IMR-90 (cell line): ENCODE results near the gene ZBED1. TPM values are rescaled to one million over a fixed set of nuclear protein-coding genes. Genes with fewer than 3 reads are reported as not detected.

Source experiments
- ATAC-seq: fragments of 200-7000 bp; cut with Tn5 transposase; 2 replicates; pipeline ENCODE4 v1.9.1; 2020; ENCODE audit warnings: low read depth, mild to moderate bottlenecking, moderate library complexity
- BruUV-seq: library from RNA; stranded (reverse); fragments of 400-500 nt; replicated peaks from 2 replicates; lab custom pipeline; 2021; lab: Mats Ljungman, UMichigan
- CTCF ChIA-PET: fragments of 300-600 bp; formaldehyde crosslinking; extraction: SDS; loops from one replicate; lab custom pipeline; 2021; ENCODE audit warnings: antibody characterized with exemption; lab: Yijun Ruan, JAX
- POLR2A ChIA-PET: fragments of 300-600 bp; sonication (Branson Sonifier 250); formaldehyde crosslinking; loops from one replicate; lab custom pipeline; 2022; ENCODE audit warnings: antibody characterized with exemption; ENCODE audit not compliant: unreplicated experiment; lab: Charles Lee
- DNase-seq: peaks from one replicate; pipeline ENCODE4 v3.0.0; 2013
- H2AFZ ChIP-seq: replicated peaks from 2 replicates; pipeline ENCODE3; 2013; ENCODE audit warnings: low read length, mild to moderate bottlenecking; ENCODE audit not compliant: poor library complexity
- H2AK5ac ChIP-seq: 2 replicates; pipeline ENCODE4 v1.6.1; 2013; ENCODE audit warnings: low read depth, low read length, inconsistent platforms
- H2AK9ac ChIP-seq: replicated peaks from 2 replicates; pipeline ENCODE3; 2013; ENCODE audit warnings: mild to moderate bottlenecking, low read depth, low read length, moderate library complexity; ENCODE audit not compliant: poor library complexity
- H2BK120ac ChIP-seq: 2 replicates; pipeline ENCODE4 v1.6.1; 2013; ENCODE audit warnings: low read depth, low read length, inconsistent platforms
- H2BK15ac ChIP-seq: 3 replicates; pipeline ENCODE4 v1.6.1; 2013; ENCODE audit warnings: low read depth, low read length, inconsistent platforms
- H2BK20ac ChIP-seq: 2 replicates; pipeline ENCODE4 v1.6.1; 2013; ENCODE audit warnings: low read depth, mild to moderate bottlenecking, inconsistent platforms, low read length, moderate library complexity
- H2BK5ac ChIP-seq: 2 replicates; pipeline ENCODE4 v1.6.1; 2013; ENCODE audit warnings: mild to moderate bottlenecking, low read depth, low read length, inconsistent platforms; ENCODE audit not compliant: poor library complexity, severe bottlenecking
- H3K14ac ChIP-seq: replicated peaks from 2 replicates; pipeline ENCODE4 v1.6.1; 2013; ENCODE audit warnings: low read depth, low read length, inconsistent platforms
- H3K18ac ChIP-seq: 2 replicates; pipeline ENCODE4 v1.6.1; 2013; ENCODE audit warnings: low read depth, low read length, control low read depth
- H3K23ac ChIP-seq: 2 replicates; pipeline ENCODE4 v1.6.1; 2013; ENCODE audit warnings: low read depth, low read length, inconsistent platforms
- H3K27ac ChIP-seq: 2 replicates; pipeline ENCODE4 v1.5.1; 2013; ENCODE audit warnings: mild to moderate bottlenecking, control low read depth, low read length; ENCODE audit not compliant: insufficient read depth
- H3K27me3 ChIP-seq: 2 replicates; pipeline ENCODE4 v1.6.1; 2013; ENCODE audit warnings: low read length; ENCODE audit not compliant: control insufficient read depth, insufficient read depth
- H3K36me3 ChIP-seq: 2 replicates; pipeline ENCODE4 v1.6.1; 2013; ENCODE audit warnings: low read length, mixed read lengths; ENCODE audit not compliant: control insufficient read depth, insufficient read depth
- H3K4ac ChIP-seq: 2 replicates; pipeline ENCODE4 v1.6.1; 2013; ENCODE audit warnings: low read depth, low read length, inconsistent platforms
- H3K4me1 ChIP-seq: 2 replicates; pipeline ENCODE4 v1.6.1; 2013; ENCODE audit warnings: low read length, mixed read lengths; ENCODE audit not compliant: control insufficient read depth, insufficient read depth
- H3K4me2 ChIP-seq: 2 replicates; pipeline ENCODE4 v1.6.1; 2013; ENCODE audit warnings: low read depth, mild to moderate bottlenecking, control low read depth, low read length, moderate library complexity
- H3K4me3 ChIP-seq: 2 replicates; pipeline ENCODE4 v1.5.1; 2013; ENCODE audit warnings: low read depth, mild to moderate bottlenecking, control low read depth, low read length, moderate library complexity; ENCODE audit not compliant: insufficient read depth
- H3K56ac ChIP-seq: 2 replicates; pipeline ENCODE4 v1.6.1; 2013; ENCODE audit warnings: low read length, inconsistent platforms; ENCODE audit not compliant: insufficient read depth; ENCODE audit errors: extremely low read depth
- H3K79me1 ChIP-seq, 2 experiments: 2 replicates each; pipeline ENCODE4 v1.6.1; 2013; ENCODE audit warnings: low read length in 2 of 2, inconsistent platforms in 1 of 2, low read depth in 1 of 2
- H3K9ac ChIP-seq: 2 replicates; pipeline ENCODE4 v1.6.1; 2013; ENCODE audit warnings: low read depth, low read length, control low read depth
- H3K9me1 ChIP-seq: 2 replicates; pipeline ENCODE4 v1.6.1; 2013; ENCODE audit warnings: low read length, inconsistent platforms; ENCODE audit not compliant: insufficient read depth
- H3K9me3 ChIP-seq: 2 replicates; pipeline ENCODE4 v1.6.1; 2013; ENCODE audit warnings: low read length; ENCODE audit not compliant: control insufficient read depth, insufficient read depth
- H4K20me1 ChIP-seq: 2 replicates; pipeline ENCODE4 v1.6.1; 2013; ENCODE audit warnings: low read length, inconsistent platforms; ENCODE audit not compliant: insufficient read depth
- H4K5ac ChIP-seq: 2 replicates; pipeline ENCODE4 v1.6.1; 2013; ENCODE audit warnings: mild to moderate bottlenecking, low read depth, low read length, control low read depth
- H4K8ac ChIP-seq, 2 experiments: 2 replicates each; pipeline ENCODE4 v1.6.1; 2013; ENCODE audit warnings: low read depth in 2 of 2, low read length in 2 of 2, control low read depth in 1 of 2, inconsistent platforms in 1 of 2
- H4K91ac ChIP-seq: 2 replicates; pipeline ENCODE4 v1.6.1; 2013; ENCODE audit warnings: low read depth, low read length, inconsistent platforms; ENCODE audit not compliant: insufficient read depth
- BHLHE40 ChIP-seq: fragments of 150-350 bp; IDR thresholded peaks from 2 replicates; pipeline ENCODE4 v1.6.1; 2016; ENCODE audit warnings: mild to moderate bottlenecking, low read depth, low read length
- CHD1 ChIP-seq: IDR thresholded peaks from 2 replicates; pipeline ENCODE4 v1.6.1; 2012; ENCODE audit warnings: low read depth, low read length, improper control_type of control experiment
- CTCF ChIP-seq: conservative IDR thresholded peaks from 2 replicates; pipeline ENCODE4 v1.5.1; 2012; ENCODE audit warnings: mild to moderate bottlenecking, low read depth, low read length, improper control_type of control experiment
- ELK1 ChIP-seq: fragments of 150-350 bp; IDR thresholded peaks from 2 replicates; pipeline ENCODE4 v1.6.1; 2016; ENCODE audit warnings: low read depth, mild to moderate bottlenecking, low read length, moderate library complexity, borderline replicate concordance
- FOS ChIP-seq: fragments of 150-350 bp; IDR thresholded peaks from 2 replicates; pipeline ENCODE4 v1.6.1; 2016; ENCODE audit warnings: low read depth, low read length
- MAFK ChIP-seq: IDR thresholded peaks from 2 replicates; pipeline ENCODE4 v1.6.1; 2012; ENCODE audit warnings: low read depth, low read length, improper control_type of control experiment
- MAZ ChIP-seq: IDR thresholded peaks from 2 replicates; pipeline ENCODE4 v1.6.1; 2012; ENCODE audit warnings: low read depth, mild to moderate bottlenecking, low read length, improper control_type of control experiment, moderate library complexity, borderline replicate concordance
- MXI1 ChIP-seq: IDR thresholded peaks from 2 replicates; pipeline ENCODE4 v1.6.1; 2012; ENCODE audit warnings: low read depth, mild to moderate bottlenecking, low read length, moderate library complexity, borderline replicate concordance
- NFE2L2 ChIP-seq: fragments of 150-350 bp; IDR thresholded peaks from 2 replicates; pipeline ENCODE4 v1.6.1; 2016; ENCODE audit warnings: low read depth, mild to moderate bottlenecking, low read length
- POLR2A ChIP-seq: IDR thresholded peaks from 2 replicates; pipeline ENCODE4 v1.6.1; 2012; ENCODE audit warnings: mild to moderate bottlenecking, low read depth, low read length
- RAD21 ChIP-seq: IDR thresholded peaks from 2 replicates; pipeline ENCODE4 v1.6.1; 2012; ENCODE audit warnings: low read length, improper control_type of control experiment
- RCOR1 ChIP-seq: IDR thresholded peaks from 2 replicates; pipeline ENCODE4 v1.6.1; 2012; ENCODE audit warnings: mild to moderate bottlenecking, low read length, improper control_type of control experiment; ENCODE audit not compliant: insufficient replicate concordance
- RFX5 ChIP-seq: IDR thresholded peaks from 2 replicates; pipeline ENCODE4 v1.8.0; 2012; ENCODE audit warnings: low read depth, mild to moderate bottlenecking, low read length, moderate library complexity
- SMC3 ChIP-seq: fragments of 150-350 bp; IDR thresholded peaks from 2 replicates; pipeline ENCODE4 v1.6.1; 2016; ENCODE audit warnings: low read depth, mild to moderate bottlenecking, antibody characterized with exemption, low read length, moderate library complexity
- WGBS, 2 experiments: methylation state at CpG; one replicate each; pipeline versions ENCODE4 v1.1.5 to v1.1.7; 2013; ENCODE audit warnings: missing lambda C conversion rate in 2 of 2; ENCODE audit not compliant: insufficient read length in 1 of 2; ENCODE audit errors: extremely low coverage in 2 of 2; 5-methylcytosine and 5-hydroxymethylcytosine counted together
- dilution Hi-C: fragments of 300-500 bp; cut with HindIII; formaldehyde crosslinking; loops from one replicate; pipeline ENCODE4 v1.14.3; 2018; ENCODE audit warnings: low sequenced_read_pairs; ENCODE audit not compliant: unreplicated experiment
- in situ Hi-C: fragments of 300-500 bp; cut with MboI; formaldehyde crosslinking; loops from 3 replicates; pipeline ENCODE4 v1.14.3; 2019; ENCODE audit warnings: low sequenced_read_pairs, inconsistent platforms, mixed read lengths
- intact Hi-C: fragments of 100-400 bp; cut with micrococcal nuclease; formaldehyde crosslinking; loops from 2 replicates; pipeline ENCODE4 v1.10.0; 2022
- polyA plus RNA-seq, 3 experiments: library from polyadenylated mRNA; depleted of rRNA; stranded (reverse); fragments of >200 nt; gene quantifications; 2 replicates each; pipeline ENCODE4 v1.2.3, GENCODE V29; 2012; ENCODE audit warnings: low replicate concordance in 1 of 3
- total RNA-seq: library from RNA; depleted of rRNA; stranded (reverse); fragments of >200 nt; gene quantifications from 2 replicates; pipeline ENCODE4 v1.2.3, GENCODE V29; 2012

ZBED1 gene
- total and polyA plus RNA-seq, 2 of the 4 experiments (the other 2 are of a cell fraction), result 13.1 to 21.5 TPM

GRCh38 chrX:2484256-2484655, 16.5 kb downstream of the ZBED1 start:
- peak overlapping the region; percentile 31; the same call in 1 of the 2 replicates for H3K14ac ChIP-seq
- H3K36me3 ChIP-seq, result peaks cover 31% of the 10 kb centered on the region
- H3K56ac ChIP-seq, result no peak overlapping the region
- no peak overlapping the region for H3K4me3 ChIP-seq
- dilution Hi-C loops, result no loop called here
- in situ Hi-C loops, result no loop called here
- H2AFZ ChIP-seq, result peak overlapping the region; percentile 53
- no peak overlapping the region for H2AK5ac ChIP-seq
- TF ChIP-seq NFE2L2, result no peak
- TF ChIP-seq RCOR1, result no peak
- no peak for TF ChIP-seq CHD1
- TF ChIP-seq SMC3, result no peak
- no peak for TF ChIP-seq RFX5
- no peak for TF ChIP-seq MAZ
- no peak for TF ChIP-seq MXI1
- no peak for TF ChIP-seq POLR2A
- TF ChIP-seq FOS, result no peak
- no peak for TF ChIP-seq BHLHE40
- no peak for TF ChIP-seq RAD21
- no peak for TF ChIP-seq CTCF
- TF ChIP-seq ELK1, result no peak
- no peak for TF ChIP-seq MAFK
- no peaks in the 10 kb centered on the region for H3K27me3 ChIP-seq
- H3K9me1 ChIP-seq, result peaks cover 5% of the 10 kb centered on the region
- peak overlapping the region; percentile 79 for H3K4ac ChIP-seq
- peaks cover 14% of the 10 kb centered on the region for H4K20me1 ChIP-seq
- peaks cover 25 to 55% of the 10 kb centered on the region in 2 experiments for H3K79me1 ChIP-seq
- BruUV-seq, result no TSS peak
- ChIA-PET POLR2A (no interaction called here), CTCF (no interaction called here)
- peak overlapping the region; percentile 90; the same call in 1 of the 2 replicates for H3K23ac ChIP-seq
- H2BK120ac ChIP-seq, result peak overlapping the region; percentile 41; the same call in 1 of the 2 replicates
- ATAC-seq, result peak; percentile 9; the same call in 1 of the 2 replicates
- H2BK15ac ChIP-seq, result no peak overlapping the region
- intact Hi-C loops, result loop anchor here (2.0 kb wide), 1 partner anchor 15 kb away; no protein-coding TSS in a partner anchor
- H3K9me3 ChIP-seq, result no peaks in the 10 kb centered on the region
- H3K9ac ChIP-seq, result peak overlapping the region; percentile 27; the same call in 1 of the 2 replicates
- H2BK5ac ChIP-seq, result no peak overlapping the region
- peak overlapping the region; percentile 48 for H2AK9ac ChIP-seq
- 32% methylated on average over 8 of the region's 12 CpGs; no CpG with 5 or more reads in 1 of the 2 experiments for WGBS, 2 experiments
- DNase-seq, result no peak
- peak overlapping the region; percentile 32; the same call in 1 of the 2 replicates for H4K91ac ChIP-seq
- no peak overlapping the region for H2BK20ac ChIP-seq
- peak overlapping the region; percentile 74 for H3K4me2 ChIP-seq
- peak overlapping the region; percentile 10 to 88; a peak in 3 of 4 replicates for H4K8ac ChIP-seq
- no peak overlapping the region; the same call in 1 of the 2 replicates for H3K18ac ChIP-seq
- H3K4me1 ChIP-seq, result peaks cover 14% of the 10 kb centered on the region
- H3K27ac ChIP-seq, result peak overlapping the region; percentile 64; the same call in 1 of the 2 replicates
- peak overlapping the region; percentile 45 for H4K5ac ChIP-seq
